C4-2B (cell line): ENCODE measurements around the gene KRT79.

ENCODE experiments used
- H3K27ac ChIP-seq: fragments of 450-650 bp; 2 replicates; pipeline ENCODE4 v1.5.1; 2017
- ZFX ChIP-seq: fragments of 450-650 bp; IDR thresholded peaks from 2 replicates; pipeline ENCODE4 v1.6.1; 2017
- TF ChIP-seq, protein P1 (sequence below): fragments of 450-650 bp; conservative IDR thresholded peaks from 2 replicates; pipeline ENCODE4 v1.5.1; 2017; ENCODE audit warnings: mild to moderate bottlenecking

KRT79 gene

DNA sequence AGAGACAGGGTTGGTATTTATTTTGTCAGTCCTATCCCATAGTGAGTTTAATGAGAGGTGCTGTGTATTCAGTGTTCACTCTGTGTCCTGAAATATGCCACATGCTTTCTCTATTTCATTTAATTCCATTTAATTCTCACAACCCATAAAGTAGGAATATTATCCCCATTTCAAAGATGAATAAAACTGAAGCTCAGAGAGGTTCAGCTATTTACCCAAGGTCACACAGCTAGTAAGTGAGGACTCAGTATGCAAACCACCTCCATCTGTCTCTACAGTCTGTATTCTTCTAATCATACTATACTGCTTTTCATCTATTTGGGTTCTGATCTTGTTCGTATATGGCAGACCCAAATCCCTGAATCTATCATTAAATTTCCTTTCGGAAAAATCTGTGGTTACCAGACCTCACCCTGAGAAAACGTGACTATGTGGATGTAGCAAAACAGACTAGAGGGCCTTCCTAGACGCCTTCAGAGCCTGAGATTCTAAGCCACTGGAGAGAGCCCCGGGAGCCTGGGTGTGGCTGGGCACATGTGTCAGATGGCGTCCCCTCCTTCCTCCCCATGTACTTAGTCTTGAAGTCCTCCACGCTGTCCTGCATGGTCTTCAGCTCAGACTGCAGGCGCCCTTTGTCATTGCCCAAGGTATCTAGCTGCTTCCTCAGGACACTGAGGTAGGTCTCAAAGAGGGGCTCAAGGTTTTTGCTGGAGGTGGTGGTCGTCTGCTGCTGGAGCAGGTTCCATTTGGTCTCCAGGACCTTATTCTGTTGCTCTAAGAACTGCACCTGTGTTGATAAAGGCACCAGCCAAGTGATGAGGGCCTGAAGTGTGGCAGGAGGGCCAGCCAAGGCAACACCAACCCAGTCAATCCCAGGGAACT lies 22.7 kb downstream of the KRT79 start:
- TF ChIP-seq ZFX = no peak
- TF ChIP-seq, protein P1, sequence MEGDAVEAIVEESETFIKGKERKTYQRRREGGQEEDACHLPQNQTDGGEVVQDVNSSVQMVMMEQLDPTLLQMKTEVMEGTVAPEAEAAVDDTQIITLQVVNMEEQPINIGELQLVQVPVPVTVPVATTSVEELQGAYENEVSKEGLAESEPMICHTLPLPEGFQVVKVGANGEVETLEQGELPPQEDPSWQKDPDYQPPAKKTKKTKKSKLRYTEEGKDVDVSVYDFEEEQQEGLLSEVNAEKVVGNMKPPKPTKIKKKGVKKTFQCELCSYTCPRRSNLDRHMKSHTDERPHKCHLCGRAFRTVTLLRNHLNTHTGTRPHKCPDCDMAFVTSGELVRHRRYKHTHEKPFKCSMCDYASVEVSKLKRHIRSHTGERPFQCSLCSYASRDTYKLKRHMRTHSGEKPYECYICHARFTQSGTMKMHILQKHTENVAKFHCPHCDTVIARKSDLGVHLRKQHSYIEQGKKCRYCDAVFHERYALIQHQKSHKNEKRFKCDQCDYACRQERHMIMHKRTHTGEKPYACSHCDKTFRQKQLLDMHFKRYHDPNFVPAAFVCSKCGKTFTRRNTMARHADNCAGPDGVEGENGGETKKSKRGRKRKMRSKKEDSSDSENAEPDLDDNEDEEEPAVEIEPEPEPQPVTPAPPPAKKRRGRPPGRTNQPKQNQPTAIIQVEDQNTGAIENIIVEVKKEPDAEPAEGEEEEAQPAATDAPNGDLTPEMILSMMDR = no peak
- no peak overlapping the region for H3K27ac ChIP-seq

DNA sequence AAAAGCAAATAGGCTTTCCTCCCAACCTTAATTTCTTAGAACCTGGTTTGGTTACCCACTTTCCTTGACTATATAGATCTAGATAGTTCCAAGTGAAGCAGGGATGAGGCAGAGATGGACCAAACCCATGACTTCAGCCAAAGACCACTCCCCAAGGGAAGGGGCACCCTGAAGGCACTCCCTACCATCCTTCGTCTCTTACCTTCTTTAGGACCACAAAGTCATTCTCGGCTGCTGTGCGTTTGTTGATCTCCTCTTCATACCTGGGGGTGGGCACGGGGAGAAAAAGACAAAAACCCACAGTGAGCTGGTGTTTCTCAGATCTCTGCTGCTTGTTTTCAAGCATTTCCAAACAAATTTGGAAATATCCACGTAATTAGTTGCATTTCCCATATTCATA lies 23.6 kb downstream of the KRT79 start:
- no peak for TF ChIP-seq ZFX
- TF ChIP-seq, protein P1 = no peak
- H3K27ac ChIP-seq = no peak overlapping the region

DNA sequence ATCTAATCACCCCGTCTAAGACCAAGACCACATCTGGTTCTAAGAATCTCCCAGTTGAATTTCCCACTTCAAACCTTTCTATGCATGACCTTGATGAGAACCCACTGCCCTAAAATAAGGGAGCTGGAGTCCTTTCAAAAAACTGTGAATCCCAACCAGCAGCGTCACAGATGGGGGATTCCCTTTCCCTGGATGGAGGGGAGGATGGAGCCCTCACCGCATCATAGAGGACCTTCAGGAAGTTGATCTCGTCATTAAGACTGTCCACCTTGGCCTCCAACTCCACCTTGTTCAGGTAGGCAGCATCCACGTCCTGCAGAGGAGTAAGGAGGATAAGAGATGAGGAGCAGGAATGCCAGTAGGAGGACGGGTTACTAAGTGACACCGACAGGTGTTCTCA lies 24.9 kb downstream of the KRT79 start:
- TF ChIP-seq ZFX = no peak
- TF ChIP-seq, protein P1 = no peak
- no peak overlapping the region for H3K27ac ChIP-seq

DNA sequence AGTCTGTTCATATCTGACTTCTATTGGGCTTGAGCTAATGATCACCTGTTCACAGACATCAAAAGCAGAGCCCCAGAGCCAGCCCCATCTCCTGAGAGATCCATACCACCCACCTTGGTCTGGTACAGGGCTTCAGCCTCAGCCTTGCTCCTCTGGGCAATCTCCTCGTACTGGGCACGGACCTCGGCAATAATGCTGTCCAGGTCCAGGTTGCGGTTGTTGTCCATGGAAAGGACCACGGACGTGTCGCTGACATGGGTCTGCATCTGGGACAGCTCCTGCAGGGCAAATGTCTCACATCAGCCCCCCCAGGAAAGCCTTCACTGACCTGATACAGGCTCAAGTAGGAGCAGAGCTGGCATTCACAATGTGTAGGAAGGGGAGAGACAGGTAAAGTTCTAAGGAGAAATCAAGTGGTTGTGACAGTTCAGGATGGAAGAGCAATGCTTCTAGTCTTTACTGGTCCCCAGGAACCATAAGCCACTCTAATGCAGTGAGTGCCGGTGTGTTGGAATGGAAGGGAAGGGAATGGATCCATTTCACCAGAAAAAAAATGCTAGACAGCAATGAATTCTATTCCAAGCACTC lies 25.4 kb downstream of the KRT79 start:
- H3K27ac ChIP-seq = no peak overlapping the region
- TF ChIP-seq ZFX = no peak
- TF ChIP-seq, protein P1 = no peak

DNA sequence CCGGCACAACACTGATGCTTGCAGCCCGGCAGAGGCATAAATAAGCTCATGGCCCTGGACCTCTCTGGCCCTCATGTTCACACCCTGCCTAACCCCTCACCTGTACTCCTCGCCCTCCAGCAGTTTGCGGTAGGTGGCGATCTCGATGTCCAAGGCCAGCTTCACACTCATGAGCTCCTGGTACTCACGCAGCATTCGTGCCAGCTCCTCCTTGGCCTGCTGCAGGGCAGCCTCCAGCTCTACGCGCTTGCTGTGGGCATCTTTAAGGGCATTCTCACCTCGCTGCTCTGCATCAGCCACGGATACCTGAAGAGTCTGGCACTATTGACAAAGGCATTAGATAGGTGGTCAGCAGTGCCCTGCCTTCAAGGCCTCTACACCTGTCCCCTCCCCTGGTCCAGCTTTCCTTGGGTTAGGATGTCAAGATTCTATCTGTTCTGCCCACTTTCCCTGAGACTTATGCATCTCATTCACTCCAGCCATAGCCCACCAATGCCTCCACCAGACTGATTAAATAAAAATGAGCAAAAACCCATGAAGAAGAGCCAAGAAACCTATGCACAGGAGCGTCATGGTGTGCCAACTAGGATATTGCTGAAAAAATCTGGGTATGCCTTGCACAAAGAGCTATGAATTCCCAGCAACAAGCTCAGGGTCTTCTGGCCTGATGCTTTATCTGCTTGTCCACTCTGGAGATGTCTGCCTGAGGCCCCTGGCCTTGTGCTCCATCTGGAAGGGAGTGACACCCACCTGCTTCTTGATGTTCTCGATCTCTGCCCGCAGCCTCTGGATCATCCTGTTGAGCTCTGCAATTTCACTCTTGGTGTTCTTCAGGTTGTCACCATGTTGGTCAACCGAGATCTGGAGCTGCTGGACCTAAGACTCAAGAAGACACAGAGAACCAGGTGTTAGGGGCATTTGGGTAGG lies 26.3 kb downstream of the KRT79 start:
- no peak overlapping the region for H3K27ac ChIP-seq
- no peak for TF ChIP-seq ZFX
- TF ChIP-seq, protein P1 = no peak

DNA sequence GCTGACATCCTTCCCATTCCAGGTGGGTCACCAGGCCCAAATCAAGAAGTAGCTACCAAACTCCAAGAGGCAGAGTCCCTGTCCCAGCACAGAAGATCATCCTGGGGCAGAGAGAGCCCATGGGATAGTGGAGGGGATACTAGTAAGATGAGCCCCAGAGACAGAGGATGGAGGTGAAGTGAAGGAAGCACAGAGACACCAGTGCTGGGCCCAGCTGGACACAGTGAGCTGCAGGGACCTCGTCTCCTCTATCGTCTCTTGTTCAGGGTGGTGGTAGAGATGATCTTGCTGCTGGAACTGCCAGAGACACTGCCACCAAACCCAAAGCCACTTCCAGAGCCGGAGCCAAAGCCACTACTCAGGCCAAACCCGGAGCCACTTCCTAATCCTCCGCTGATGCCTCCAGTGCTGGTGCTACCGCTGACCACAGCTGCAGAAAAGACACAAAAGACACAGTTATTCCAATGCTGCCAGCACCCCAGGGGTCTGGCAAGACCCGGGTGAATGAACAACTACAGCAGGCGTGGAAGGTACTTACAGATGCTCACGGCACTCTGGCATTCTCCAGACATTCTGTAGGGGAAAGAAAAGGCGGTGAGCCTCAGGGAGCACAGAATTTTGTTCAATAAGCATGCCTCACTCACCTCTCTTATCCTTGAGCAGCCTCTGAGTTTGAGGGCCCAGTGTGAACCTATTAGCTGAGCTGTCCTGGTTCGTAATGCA lies 27.1 kb downstream of the KRT79 start:
- TF ChIP-seq ZFX = no peak
- TF ChIP-seq, protein P1 = no peak
- H3K27ac ChIP-seq = no peak overlapping the region
